Liver (tissue), 9 donors: Measurements from ENCODE around the gene B3GALT5. TPM values are rescaled to one million over a fixed set of nuclear protein-coding genes. Genes with fewer than 3 reads are reported as not detected.

ENCODE experiments used
- DNase-seq: peaks from one replicate; pipeline ENCODE4 v3.0.0-alpha.2; 2017; ENCODE audit warnings: low spot score
- H3K27ac ChIP-seq, 2 donors: one replicate each; pipeline ENCODE4 v1.7.0; 2013; ENCODE audit warnings: inconsistent platforms in 2 of 2, low read length in 2 of 2, control low read depth in 1 of 2, low read depth in 1 of 2, mild to moderate bottlenecking in 1 of 2
- H3K27me3 ChIP-seq, 4 donors: one replicate each; pipeline versions ENCODE4 v1.6.1 to v1.7.0; 2013; ENCODE audit warnings: low read length in 3 of 4, inconsistent platforms in 1 of 4, mild to moderate bottlenecking in 1 of 4, moderate library complexity in 1 of 4; ENCODE audit not compliant: control insufficient read depth in 4 of 4, insufficient read depth in 4 of 4
- H3K36me3 ChIP-seq, 4 donors: one replicate each; pipeline versions ENCODE4 v1.6.1 to v1.7.0; 2013; ENCODE audit warnings: low read length in 3 of 4, mild to moderate bottlenecking in 3 of 4, low read depth in 1 of 4, moderate library complexity in 1 of 4; ENCODE audit not compliant: control insufficient read depth in 4 of 4, insufficient read depth in 3 of 4
- H3K4me1 ChIP-seq, 4 donors: one replicate each; pipeline versions ENCODE4 v1.6.1 to v1.7.0; 2013; ENCODE audit warnings: low read length in 3 of 4, mild to moderate bottlenecking in 3 of 4, moderate library complexity in 1 of 4; ENCODE audit not compliant: control insufficient read depth in 4 of 4, insufficient read depth in 4 of 4
- H3K4me3 ChIP-seq, 3 donors: one replicate each; pipeline versions ENCODE4 v1.6.1 to v1.7.0; 2013; ENCODE audit warnings: low read length in 3 of 3, control low read depth in 1 of 3, low read depth in 1 of 3, mild to moderate bottlenecking in 1 of 3
- H3K9ac ChIP-seq, 2 donors: one replicate each; pipeline ENCODE4 v1.7.0; 2013; ENCODE audit warnings: low read length in 2 of 2, mild to moderate bottlenecking in 2 of 2, moderate library complexity in 2 of 2, control low read depth in 1 of 2, low read depth in 1 of 2
- H3K9me3 ChIP-seq, 4 donors: one replicate each; pipeline versions ENCODE4 v1.6.1 to v1.7.0; 2013; ENCODE audit warnings: low read length in 3 of 4; ENCODE audit not compliant: control insufficient read depth in 4 of 4
- CTCF ChIP-seq: fragments of 150-350 bp; IDR thresholded peaks from 2 replicates; pipeline ENCODE4 v1.5.1; 2017; ENCODE audit warnings: improper control_type of control experiment, low read depth, low read length; ENCODE audit not compliant: missing input control
- EGR1 ChIP-seq, 2 donors: IDR thresholded peaks; 2 replicates each; pipeline ENCODE4 v1.6.1; 2016 to 2018; ENCODE audit warnings: antibody characterized with exemption in 2 of 2, low read depth in 2 of 2
- FOXA1 ChIP-seq: IDR thresholded peaks from 2 replicates; pipeline ENCODE4 v1.6.1; 2016; ENCODE audit warnings: antibody characterized with exemption
- FOXA2 ChIP-seq: IDR thresholded peaks from 2 replicates; pipeline ENCODE4 v1.6.1; 2016; ENCODE audit warnings: antibody characterized with exemption
- GABPA ChIP-seq, 2 donors: IDR thresholded peaks in 1 of 2; conservative IDR thresholded peaks in 1 of 2; 2 replicates each; pipeline ENCODE4 v1.6.1; 2016; ENCODE audit warnings: antibody characterized with exemption in 2 of 2, mild to moderate bottlenecking in 1 of 2, moderate library complexity in 1 of 2
- HNF4A ChIP-seq, 2 donors: conservative IDR thresholded peaks; 2 replicates each; pipeline ENCODE4 v1.6.1; 2016; ENCODE audit warnings: antibody characterized with exemption in 2 of 2, mild to moderate bottlenecking in 2 of 2
- HNF4G ChIP-seq: IDR thresholded peaks from 2 replicates; pipeline ENCODE4 v1.6.1; 2016; ENCODE audit warnings: antibody characterized with exemption
- NR2F2 ChIP-seq: IDR thresholded peaks from 2 replicates; pipeline ENCODE4 v1.6.1; 2016; ENCODE audit warnings: antibody characterized with exemption
- RAD21 ChIP-seq, 2 donors: IDR thresholded peaks; 2 replicates each; pipeline ENCODE4 v1.6.1; 2016; ENCODE audit warnings: antibody characterized with exemption in 2 of 2, mild to moderate bottlenecking in 2 of 2
- REST ChIP-seq: IDR thresholded peaks from 2 replicates; pipeline ENCODE4 v1.6.1; 2016; ENCODE audit warnings: antibody characterized with exemption, mild to moderate bottlenecking
- RXRA ChIP-seq, 2 donors: IDR thresholded peaks; 2 replicates each; pipeline ENCODE4 v1.6.1; 2017 to 2018; ENCODE audit warnings: antibody characterized with exemption in 2 of 2, mild to moderate bottlenecking in 1 of 2
- SP1 ChIP-seq: IDR thresholded peaks from 2 replicates; pipeline ENCODE4 v1.6.1; 2018; ENCODE audit warnings: antibody characterized with exemption, mild to moderate bottlenecking
- TAF1 ChIP-seq: conservative IDR thresholded peaks from 2 replicates; pipeline ENCODE4 v1.6.1; 2016; ENCODE audit warnings: antibody characterized with exemption, mild to moderate bottlenecking
- YY1 ChIP-seq: IDR thresholded peaks from 2 replicates; pipeline ENCODE4 v1.6.1; 2016; ENCODE audit warnings: antibody characterized with exemption, mild to moderate bottlenecking
- WGBS: extraction: QIAGEN DNeasy Blood & Tissue Kit; methylation state at CpG from one replicate; pipeline ENCODE4 v1.1.7; 2013; 5-methylcytosine and 5-hydroxymethylcytosine counted together
- polyA plus RNA-seq, 2 donors: library from polyadenylated mRNA; stranded (reverse) in 1 of 2; unstranded in 1 of 2; fragments of 200-250 nt in 1 of 2; fragments of >200 nt in 1 of 2; fragmentation: Nextera tagmentation in 1 of 2; extraction: Ambion mirVana in 1 of 2; gene quantifications; one replicate each; pipeline versions ENCODE4 v1.2.1 to v1.2.3, GENCODE V29; 2013 to 2015
- total RNA-seq, 2 donors: library from RNA; depleted of rRNA; stranded (reverse); fragments of >200 nt; gene quantifications; one replicate each; pipeline ENCODE4 v1.2.3, GENCODE V29; 2014
- TF ChIP-seq, protein P1 (sequence below): IDR thresholded peaks from 2 replicates; pipeline ENCODE4 v1.6.1; 2016; ENCODE audit warnings: antibody characterized with exemption
- TF ChIP-seq, protein P2 (sequence below): IDR thresholded peaks from 2 replicates; pipeline ENCODE4 v1.6.1; 2016; ENCODE audit warnings: antibody characterized with exemption
- TF ChIP-seq, protein P3 (sequence below): IDR thresholded peaks from 2 replicates; pipeline ENCODE4 v1.6.1; 2016; ENCODE audit warnings: antibody characterized with exemption
- donor health status: healthy.
- donor health status: healthy.
- donor health status: healthy.
- donor health status: healthy.
- donor health status: healthy.

Gene B3GALT5
- total and polyA plus RNA-seq, 4 donors: 0.05 to 0.33 (median 0.10) TPM

- no peaks in the 10 kb centered on the region for H3K9me3 ChIP-seq
- no peak for TF ChIP-seq RAD21 (IDR thresholded peaks at IDR 0.05)
- TF ChIP-seq, protein P1, sequence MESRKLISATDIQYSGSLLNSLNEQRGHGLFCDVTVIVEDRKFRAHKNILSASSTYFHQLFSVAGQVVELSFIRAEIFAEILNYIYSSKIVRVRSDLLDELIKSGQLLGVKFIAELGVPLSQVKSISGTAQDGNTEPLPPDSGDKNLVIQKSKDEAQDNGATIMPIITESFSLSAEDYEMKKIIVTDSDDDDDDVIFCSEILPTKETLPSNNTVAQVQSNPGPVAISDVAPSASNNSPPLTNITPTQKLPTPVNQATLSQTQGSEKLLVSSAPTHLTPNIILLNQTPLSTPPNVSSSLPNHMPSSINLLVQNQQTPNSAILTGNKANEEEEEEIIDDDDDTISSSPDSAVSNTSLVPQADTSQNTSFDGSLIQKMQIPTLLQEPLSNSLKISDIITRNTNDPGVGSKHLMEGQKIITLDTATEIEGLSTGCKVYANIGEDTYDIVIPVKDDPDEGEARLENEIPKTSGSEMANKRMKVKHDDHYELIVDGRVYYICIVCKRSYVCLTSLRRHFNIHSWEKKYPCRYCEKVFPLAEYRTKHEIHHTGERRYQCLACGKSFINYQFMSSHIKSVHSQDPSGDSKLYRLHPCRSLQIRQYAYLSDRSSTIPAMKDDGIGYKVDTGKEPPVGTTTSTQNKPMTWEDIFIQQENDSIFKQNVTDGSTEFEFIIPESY: no peak
- no peak for TF ChIP-seq CTCF
- TF ChIP-seq, protein P2, sequence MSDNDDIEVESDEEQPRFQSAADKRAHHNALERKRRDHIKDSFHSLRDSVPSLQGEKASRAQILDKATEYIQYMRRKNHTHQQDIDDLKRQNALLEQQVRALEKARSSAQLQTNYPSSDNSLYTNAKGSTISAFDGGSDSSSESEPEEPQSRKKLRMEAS: no peak
- no peak for TF ChIP-seq FOXA2
- TF ChIP-seq NR2F2: no peak
- TF ChIP-seq GABPA (IDR thresholded peaks at IDR 0.05 in 1 of 2, conservative IDR thresholded peaks at IDR 0.05 in 1 of 2): no peak
- TF ChIP-seq REST: no peak
- no peak for TF ChIP-seq RXRA (IDR thresholded peaks at IDR 0.05)
- TF ChIP-seq SP1: no peak
- no peak for TF ChIP-seq TAF1
- TF ChIP-seq FOXA1: no peak
- no peak overlapping the region for H3K27ac ChIP-seq
- H3K4me1 ChIP-seq: peaks cover 0 to 1% (median 0%) of the 10 kb centered on the region in 4 donors
- no peak overlapping the region for H3K9ac ChIP-seq
- 88% methylated on average over 1 of the region's 1 CpG for WGBS
- H3K36me3 ChIP-seq: no peaks in the 10 kb centered on the region
- no peak for DNase-seq
- no peak overlapping the region for H3K4me3 ChIP-seq
- H3K27me3 ChIP-seq: peaks cover 2 to 14% (median 5%) of the 10 kb centered on the region in 4 donors
Measured at GRCh38 chr21:39632796-39633442, 20.2 kb downstream of the B3GALT5 start.

DNA sequence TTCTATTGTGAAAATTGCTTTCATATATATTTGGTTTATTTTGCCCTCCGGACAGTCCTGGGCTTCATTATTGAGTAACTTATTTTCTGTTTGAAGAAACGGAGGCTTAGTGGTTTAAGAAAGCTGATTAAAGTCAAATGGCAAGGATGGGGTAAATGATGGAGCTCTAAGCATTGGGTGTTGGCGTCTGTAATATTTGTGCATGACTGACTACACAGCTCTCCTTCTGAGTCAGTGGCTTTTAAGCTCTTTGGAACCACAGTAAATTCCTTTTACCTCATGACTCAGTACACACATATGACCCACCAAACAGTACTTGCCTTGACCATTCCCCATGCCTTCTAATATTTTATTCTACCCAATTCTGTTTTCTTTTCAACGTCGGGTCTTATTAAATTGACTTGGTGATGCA, 21.0 kb downstream of the B3GALT5 start:
- no peak for DNase-seq
- no peak overlapping the region for H3K9ac ChIP-seq
- peaks cover 0 to 9% (median 5%) of the 10 kb centered on the region in 4 donors for H3K27me3 ChIP-seq
- no peak overlapping the region for H3K27ac ChIP-seq
- H3K9me3 ChIP-seq: no peaks in the 10 kb centered on the region
- 74% methylated on average over 5 of the region's 5 CpGs for WGBS
- no peak for TF ChIP-seq EGR1 (IDR thresholded peaks at IDR 0.05; ENCODE audit: low read depth in 2 of 2)
- no peak for TF ChIP-seq HNF4A (conservative IDR thresholded peaks at IDR 0.05)
- no peak for TF ChIP-seq FOXA2
- TF ChIP-seq, protein P3, sequence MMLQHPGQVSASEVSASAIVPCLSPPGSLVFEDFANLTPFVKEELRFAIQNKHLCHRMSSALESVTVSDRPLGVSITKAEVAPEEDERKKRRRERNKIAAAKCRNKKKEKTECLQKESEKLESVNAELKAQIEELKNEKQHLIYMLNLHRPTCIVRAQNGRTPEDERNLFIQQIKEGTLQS: no peak
- no peak for TF ChIP-seq SP1
- no peak for TF ChIP-seq TAF1
- no peak for TF ChIP-seq REST
- no peak for TF ChIP-seq GABPA (IDR thresholded peaks at IDR 0.05 in 1 of 2, conservative IDR thresholded peaks at IDR 0.05 in 1 of 2)
- TF ChIP-seq FOXA1: no peak
- TF ChIP-seq, protein P1: no peak
- TF ChIP-seq HNF4G: no peak
- TF ChIP-seq YY1: no peak
- no peak for TF ChIP-seq RAD21 (IDR thresholded peaks at IDR 0.05)
- TF ChIP-seq NR2F2: no peak
- TF ChIP-seq RXRA (IDR thresholded peaks at IDR 0.05): no peak
- H3K4me3 ChIP-seq: no peak overlapping the region
- no peaks in the 10 kb centered on the region for H3K36me3 ChIP-seq
- peaks cover 0 to 1% (median 0%) of the 10 kb centered on the region in 4 donors for H3K4me1 ChIP-seq
